GM13976 (cell line): ENCODE measurements around the gene SCN7A.
"Not testable (repeated sequence)": the region's sequence is repeated elsewhere in the genome, so short reads cannot be mapped to it uniquely, and the experiment has no call there.

ENCODE experiments used
- DNase-seq: peaks from one replicate; pipeline ENCODE4 v3.0.0; 2012; ENCODE audit warnings: low spot score
- in situ Hi-C: fragments of 300-500 bp; cut with MboI; formaldehyde crosslinking; loops from one replicate; pipeline ENCODE4 v1.12.0; 2022; ENCODE audit warnings: low sequenced_read_pairs, mixed read lengths, inconsistent platforms; ENCODE audit not compliant: unreplicated experiment
- TF ChIP-seq, protein P1 (sequence below): IDR thresholded peaks from 2 replicates; pipeline ENCODE4 v1.5.1; 2012; ENCODE audit warnings: borderline replicate concordance, mild to moderate bottlenecking; ENCODE audit not compliant: insufficient read depth; ENCODE audit errors: extremely low read depth, missing control alignments, control extremely low read depth

SCN7A gene

GRCh38 chr2:166487171-166487570, 6.9 kb downstream of the SCN7A start:
- no peak for DNase-seq
- TF ChIP-seq, protein P1, sequence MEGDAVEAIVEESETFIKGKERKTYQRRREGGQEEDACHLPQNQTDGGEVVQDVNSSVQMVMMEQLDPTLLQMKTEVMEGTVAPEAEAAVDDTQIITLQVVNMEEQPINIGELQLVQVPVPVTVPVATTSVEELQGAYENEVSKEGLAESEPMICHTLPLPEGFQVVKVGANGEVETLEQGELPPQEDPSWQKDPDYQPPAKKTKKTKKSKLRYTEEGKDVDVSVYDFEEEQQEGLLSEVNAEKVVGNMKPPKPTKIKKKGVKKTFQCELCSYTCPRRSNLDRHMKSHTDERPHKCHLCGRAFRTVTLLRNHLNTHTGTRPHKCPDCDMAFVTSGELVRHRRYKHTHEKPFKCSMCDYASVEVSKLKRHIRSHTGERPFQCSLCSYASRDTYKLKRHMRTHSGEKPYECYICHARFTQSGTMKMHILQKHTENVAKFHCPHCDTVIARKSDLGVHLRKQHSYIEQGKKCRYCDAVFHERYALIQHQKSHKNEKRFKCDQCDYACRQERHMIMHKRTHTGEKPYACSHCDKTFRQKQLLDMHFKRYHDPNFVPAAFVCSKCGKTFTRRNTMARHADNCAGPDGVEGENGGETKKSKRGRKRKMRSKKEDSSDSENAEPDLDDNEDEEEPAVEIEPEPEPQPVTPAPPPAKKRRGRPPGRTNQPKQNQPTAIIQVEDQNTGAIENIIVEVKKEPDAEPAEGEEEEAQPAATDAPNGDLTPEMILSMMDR: no peak
- in situ Hi-C loops: no loop called here

DNA sequence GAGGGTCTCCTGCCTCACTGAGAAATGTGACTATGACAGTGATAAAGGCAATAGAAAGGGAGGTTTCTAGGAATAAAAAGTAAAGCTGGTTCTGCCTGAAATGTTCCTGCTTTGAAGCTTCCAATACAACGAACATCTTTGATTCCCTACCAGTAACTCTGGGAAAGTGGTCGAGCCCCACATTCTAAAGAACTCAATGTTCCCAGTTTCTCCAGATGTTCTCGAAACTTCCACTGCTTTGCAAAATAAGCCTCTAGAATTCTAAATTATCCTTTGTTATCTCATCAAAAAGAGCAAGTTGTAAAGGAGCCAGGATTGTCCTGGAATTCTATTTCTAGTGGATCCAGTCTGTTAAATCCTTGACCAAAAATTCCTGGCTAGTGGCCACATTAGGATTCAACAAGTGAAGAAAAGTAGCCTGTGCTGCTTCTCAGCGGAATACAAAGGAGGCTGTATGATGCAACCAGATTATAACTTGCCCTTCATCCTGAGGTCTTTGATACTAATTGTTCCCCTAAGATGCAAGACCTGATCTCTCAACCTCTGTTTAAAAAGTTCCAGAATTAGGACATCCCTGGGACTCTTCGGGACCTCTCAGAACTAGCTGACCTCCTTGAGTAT, 8.4 kb downstream of the SCN7A start:
- in situ Hi-C loops: no loop called here
- TF ChIP-seq, protein P1: no peak
- DNase-seq: no peak

- in situ Hi-C loops: no loop called here
- DNase-seq: no peak
- TF ChIP-seq, protein P1: no peak
Observed at GRCh38 chr2:166472332-166472731, 21.7 kb downstream of the SCN7A start.

DNA sequence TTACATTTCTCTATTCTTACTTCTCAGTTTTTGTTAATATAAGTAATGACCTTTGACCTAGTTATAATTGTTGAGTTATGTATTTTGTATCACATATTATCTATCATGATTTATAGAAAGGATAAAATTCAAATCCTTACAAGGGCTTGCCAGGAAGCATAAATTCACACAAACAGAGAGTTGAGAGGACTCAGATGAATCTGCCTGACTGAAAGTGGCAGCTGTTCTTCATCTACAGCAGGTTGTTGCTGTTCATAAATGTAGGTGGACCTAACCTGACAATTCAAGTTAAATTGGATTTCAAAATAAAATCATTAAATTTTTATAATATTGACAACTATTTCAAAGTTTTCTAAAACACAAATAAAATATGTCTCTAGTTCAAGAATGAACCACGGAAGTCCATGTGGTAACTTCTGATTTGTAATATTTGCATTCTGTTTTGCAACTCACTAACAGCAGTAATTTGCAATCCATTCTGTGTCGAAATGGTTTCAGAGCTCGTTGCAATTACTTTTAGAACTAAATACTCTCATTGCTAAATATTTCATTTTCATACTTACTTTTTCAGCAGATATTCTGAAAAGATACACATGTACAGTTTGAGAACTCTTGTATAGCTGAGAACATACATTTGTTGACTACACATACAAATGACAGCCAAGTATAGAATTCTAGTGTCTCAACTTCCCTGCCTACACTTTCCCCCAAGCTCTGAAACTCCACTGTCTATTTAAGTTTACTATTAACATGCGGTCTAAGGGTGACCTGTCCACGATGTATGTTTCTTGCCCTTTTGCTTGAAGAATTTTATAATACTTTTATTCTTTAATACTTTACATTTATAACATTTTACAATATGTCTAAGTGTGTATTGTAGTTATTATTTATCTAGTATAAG, 25.7 kb downstream of the SCN7A start:
- TF ChIP-seq, protein P1: no peak
- in situ Hi-C loops: no loop called here
- DNase-seq: no peak

DNA sequence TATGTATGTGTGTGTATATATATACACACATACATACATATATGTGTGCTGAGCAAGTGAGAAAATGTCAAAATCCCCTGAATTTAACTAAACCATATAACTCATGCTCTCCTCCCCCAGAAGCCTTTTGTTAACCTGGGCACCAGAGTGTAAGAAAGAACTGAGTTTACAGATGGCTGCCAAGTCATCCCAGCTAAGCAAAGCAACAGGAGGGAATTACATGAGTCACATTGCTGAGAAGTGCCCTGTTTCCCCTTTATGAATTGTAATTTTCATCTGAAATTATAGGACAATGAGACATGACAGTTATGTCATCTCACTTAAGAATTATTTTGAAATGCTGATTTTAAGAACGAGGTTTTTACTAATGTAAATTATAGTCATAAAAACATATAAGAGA, 29.9 kb downstream of the SCN7A start:
- DNase-seq: no peak
- in situ Hi-C loops: no loop called here
- TF ChIP-seq, protein P1: no peak

DNA sequence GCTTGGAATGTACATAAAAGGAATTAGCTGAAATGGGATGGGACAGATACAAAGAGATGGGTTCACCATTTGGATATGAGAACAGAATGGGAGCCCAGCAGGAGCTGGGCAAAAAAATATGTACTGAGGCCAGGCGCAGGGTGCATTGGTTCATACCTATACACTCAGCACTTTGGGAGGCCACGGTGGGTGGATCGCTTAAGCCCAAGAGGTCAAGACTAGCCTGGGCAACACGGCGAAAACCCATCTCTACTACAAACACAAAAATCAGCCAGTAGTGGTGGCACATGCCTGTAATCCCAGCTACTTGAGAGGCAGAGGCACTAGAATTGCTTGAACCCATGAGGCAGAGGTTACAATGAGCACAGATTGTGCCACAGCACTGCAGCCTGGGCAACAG, 30.4 kb downstream of the SCN7A start:
- in situ Hi-C loops: no loop called here
- TF ChIP-seq, protein P1: no peak
- DNase-seq: no peak

DNA sequence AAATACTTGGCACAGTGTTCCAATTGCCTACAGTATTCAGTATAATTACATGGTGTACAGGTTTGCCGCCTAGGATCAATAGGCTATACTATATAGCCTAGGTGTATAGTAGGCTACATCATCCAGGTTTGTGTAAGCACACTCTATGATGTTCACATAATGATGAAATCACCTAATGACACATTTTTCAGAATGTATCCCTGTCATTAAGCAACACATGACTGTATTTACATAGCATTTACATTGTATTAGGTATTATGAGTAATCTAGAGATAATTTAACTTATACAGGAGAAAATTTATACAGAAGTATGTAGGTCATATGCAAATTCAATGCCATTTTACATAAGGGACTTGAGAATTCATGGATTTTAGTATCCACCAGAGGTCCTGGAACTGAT, 35.4 kb downstream of the SCN7A start:
- in situ Hi-C loops: no loop called here
- DNase-seq: no peak
- TF ChIP-seq, protein P1: no peak

DNA sequence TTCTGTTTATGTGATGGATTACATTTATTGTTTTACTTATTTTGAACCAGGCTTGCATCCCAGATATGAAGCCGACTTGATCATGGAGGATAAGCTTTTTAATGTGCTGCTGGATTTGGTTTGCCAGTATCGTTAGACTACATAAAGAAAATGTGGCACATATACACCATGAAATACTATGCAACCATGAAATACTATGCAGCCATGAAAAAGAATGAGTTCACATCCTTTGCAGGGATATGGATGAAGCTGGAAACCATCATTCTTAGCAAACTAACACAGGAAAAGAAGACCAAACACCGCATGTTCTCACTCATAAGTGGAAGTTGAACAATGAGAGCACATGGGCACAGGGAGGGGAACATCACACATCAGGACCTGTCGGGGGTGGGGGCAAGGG, 38.2 kb downstream of the SCN7A start:
- in situ Hi-C loops, DNase-seq: not testable (repeated sequence)
